Activated CD4-positive, alpha-beta T cell treated with anti-CD3 and anti-CD28 coated beads for 36 hours (primary cell): ENCODE data around the gene SMIM9. TPM values are rescaled to one million over a fixed set of nuclear protein-coding genes. Genes with fewer than 3 reads are reported as not detected.
A peak's percentile ranks its signal among the peaks of the same experiment; 100 is the strongest.

ENCODE experiments used
- ATAC-seq: fragments of 200-7000 bp; cut with Tn5 transposase; one replicate; pipeline ENCODE4 v1.10.0; 2021; ENCODE audit warnings: mild to moderate bottlenecking, moderate library complexity
- CTCF ChIA-PET: fragments of 350-600 bp; sonication (Branson Sonifier 250); formaldehyde crosslinking; loops from one replicate; lab custom pipeline; 2021; ENCODE audit warnings: antibody characterized with exemption; lab: Charles Lee
- POLR2A ChIA-PET: fragments of 350-600 bp; sonication (Branson Sonifier 250); formaldehyde crosslinking; loops from one replicate; lab custom pipeline; 2021; ENCODE audit warnings: antibody characterized with exemption, inconsistent platforms; lab: Charles Lee
- DNase-seq: peaks from one replicate; pipeline ENCODE4 v3.0.0-alpha.2; 2020
- H3K27ac Mint-ChIP-seq: one replicate; pipeline ENCODE4 v1.8.0; 2021; ENCODE audit warnings: mixed read lengths
- H3K27me3 Mint-ChIP-seq: one replicate; pipeline ENCODE4 v1.8.0; 2021; ENCODE audit warnings: mixed read lengths
- H3K36me3 Mint-ChIP-seq: one replicate; pipeline ENCODE4 v1.8.0; 2021; ENCODE audit warnings: low read depth, mixed read lengths
- H3K4me1 Mint-ChIP-seq: one replicate; pipeline ENCODE4 v1.8.0; 2021; ENCODE audit warnings: mixed read lengths
- H3K4me3 Mint-ChIP-seq: one replicate; pipeline ENCODE4 v1.8.0; 2021; ENCODE audit warnings: mild to moderate bottlenecking, moderate library complexity, mixed read lengths
- H3K9me3 Mint-ChIP-seq: one replicate; pipeline ENCODE4 v1.8.0; 2021; ENCODE audit warnings: low read depth, mixed read lengths
- intact Hi-C, 2 experiments: fragments of 100-400 bp; cut with DNase I in 1 of 2; cut with micrococcal nuclease in 1 of 2; formaldehyde crosslinking; loops; one replicate each; pipeline versions ENCODE4 v1.14.2 to v1.15.1; 2022 to 2024; cut with DNase I, micrococcal nuclease
- total RNA-seq, 2 experiments: library from RNA; stranded (reverse); gene quantifications; one replicate each; pipeline ENCODE4 v1.2.3, GENCODE V29; 2021

Gene SMIM9
- total RNA-seq, 2 experiments from 2014 or later = not detected

DNA sequence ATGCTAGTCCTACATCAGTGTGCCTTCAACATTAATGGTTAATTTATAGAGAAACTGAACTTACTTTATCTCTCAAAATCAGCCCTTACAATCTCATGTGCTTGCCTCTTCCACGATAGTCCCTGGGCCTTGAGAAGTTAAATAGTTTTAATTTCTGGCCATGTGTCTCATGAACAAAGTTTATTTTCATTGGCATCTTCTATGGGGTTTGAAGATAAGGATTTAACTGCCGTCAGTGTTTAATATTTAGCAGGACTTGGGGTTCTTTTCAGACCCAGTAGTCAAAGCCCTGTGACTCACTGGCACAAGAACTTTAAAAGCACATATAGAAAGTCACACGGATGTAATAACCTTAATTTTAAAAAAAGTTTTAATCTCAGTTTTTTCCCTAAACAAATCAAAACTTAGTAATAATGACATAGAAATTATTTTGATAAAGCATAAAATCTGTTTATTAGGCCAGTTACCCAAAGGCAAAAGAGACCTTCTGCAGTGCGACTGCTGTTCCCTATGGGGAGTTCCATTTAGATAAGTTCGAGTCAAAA, 19.1 kb downstream of the SMIM9 start:
- POLR2A ChIA-PET = no interaction called here
- H3K36me3 Mint-ChIP-seq = no peaks in the 10 kb centered on the region
- no peak for DNase-seq

DNA sequence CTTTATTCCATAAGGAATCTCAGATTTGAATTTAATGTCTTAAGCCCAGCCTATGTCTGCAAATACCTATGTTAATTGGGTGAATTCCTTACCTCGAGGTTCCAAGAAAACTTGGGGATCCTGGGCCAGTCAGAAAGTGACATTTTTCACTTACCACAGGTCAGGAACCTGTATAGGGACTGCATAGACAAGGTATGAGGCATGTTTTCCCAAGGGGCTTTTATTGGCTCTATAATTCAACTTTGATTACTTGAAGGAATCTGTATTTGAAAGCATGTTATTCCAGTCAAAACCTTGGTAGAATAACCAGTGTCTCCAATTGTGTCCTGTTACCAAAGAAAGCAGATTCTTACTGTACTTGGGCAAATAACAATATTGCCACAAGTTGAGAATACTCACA, 20.7 kb downstream of the SMIM9 start:
- ATAC-seq (no peak), DNase-seq (no peak)
- no peaks in the 10 kb centered on the region for H3K4me1 Mint-ChIP-seq
- H3K4me3 Mint-ChIP-seq = no peak overlapping the region
- no peak overlapping the region for H3K27ac Mint-ChIP-seq
- H3K27me3 Mint-ChIP-seq = peaks cover 5% of the 10 kb centered on the region
- H3K9me3 Mint-ChIP-seq = no peaks in the 10 kb centered on the region
- intact Hi-C loops = no loop called here
- POLR2A ChIA-PET = no interaction called here
- no peaks in the 10 kb centered on the region for H3K36me3 Mint-ChIP-seq
- CTCF ChIA-PET = no interaction called here

More for the DNA sequence above, 19.1 kb downstream of the SMIM9 start:
- CTCF ChIA-PET = no interaction called here
- Mint-ChIP-seq H3K27ac (no peak overlapping the region), H3K4me1 (no peaks in the 10 kb centered on the region), H3K9me3 (no peaks in the 10 kb centered on the region), H3K4me3 (no peak overlapping the region), H3K27me3 (peaks cover 5% of the 10 kb centered on the region)
- intact Hi-C loops = no loop called here
- no peak for ATAC-seq

DNA sequence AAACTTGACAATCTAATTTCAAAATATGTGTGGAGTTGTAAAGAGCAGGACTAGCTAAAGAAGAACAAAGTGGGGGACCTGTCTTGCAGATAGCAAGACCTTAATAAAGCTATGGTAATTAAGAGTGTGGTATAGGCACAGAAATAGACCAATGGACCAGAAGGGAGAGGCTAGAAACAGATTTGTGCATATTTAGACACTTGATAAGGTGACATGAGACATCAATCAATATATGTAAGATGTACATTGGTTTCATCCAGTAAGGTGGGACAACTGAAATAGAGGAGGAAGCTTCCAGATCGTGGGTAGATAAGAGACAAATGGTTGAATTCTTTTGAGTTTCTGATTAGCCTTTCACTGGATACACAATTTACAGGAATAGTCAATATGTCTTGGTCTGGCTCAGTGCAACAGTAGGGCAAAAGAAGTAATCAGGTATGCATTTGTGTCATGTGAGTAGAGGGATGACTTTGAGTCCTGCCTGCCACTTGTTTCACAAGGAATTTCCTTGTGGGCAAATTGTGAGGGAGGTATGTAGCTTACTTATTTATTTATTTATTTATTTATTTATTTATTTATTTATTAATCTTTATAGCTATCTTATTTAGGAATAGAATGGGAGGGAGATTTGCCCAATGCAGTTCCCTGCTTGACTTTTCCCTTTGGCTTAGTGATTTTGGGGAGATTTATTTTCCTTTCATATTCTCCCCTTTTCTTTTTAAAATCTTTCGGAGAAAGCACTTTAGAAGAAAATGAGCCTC, 21.9 kb downstream of the SMIM9 start:
- H3K9me3 Mint-ChIP-seq = no peaks in the 10 kb centered on the region
- ChIA-PET POLR2A (no interaction called here), CTCF (interaction anchor here (0.7 to 0.8 kb wide), 2 partner anchors 23 to 26 kb away, joined by 3 read pairs; no protein-coding TSS in a partner anchor)
- DNase-seq (no peak), ATAC-seq (no peak)
- no peaks in the 10 kb centered on the region for H3K36me3 Mint-ChIP-seq
- no peak overlapping the region for H3K4me3 Mint-ChIP-seq
- H3K27me3 Mint-ChIP-seq = peaks cover 5% of the 10 kb centered on the region
- no peak overlapping the region for H3K27ac Mint-ChIP-seq
- H3K4me1 Mint-ChIP-seq = no peaks in the 10 kb centered on the region
- intact Hi-C loops = no loop called here

DNA sequence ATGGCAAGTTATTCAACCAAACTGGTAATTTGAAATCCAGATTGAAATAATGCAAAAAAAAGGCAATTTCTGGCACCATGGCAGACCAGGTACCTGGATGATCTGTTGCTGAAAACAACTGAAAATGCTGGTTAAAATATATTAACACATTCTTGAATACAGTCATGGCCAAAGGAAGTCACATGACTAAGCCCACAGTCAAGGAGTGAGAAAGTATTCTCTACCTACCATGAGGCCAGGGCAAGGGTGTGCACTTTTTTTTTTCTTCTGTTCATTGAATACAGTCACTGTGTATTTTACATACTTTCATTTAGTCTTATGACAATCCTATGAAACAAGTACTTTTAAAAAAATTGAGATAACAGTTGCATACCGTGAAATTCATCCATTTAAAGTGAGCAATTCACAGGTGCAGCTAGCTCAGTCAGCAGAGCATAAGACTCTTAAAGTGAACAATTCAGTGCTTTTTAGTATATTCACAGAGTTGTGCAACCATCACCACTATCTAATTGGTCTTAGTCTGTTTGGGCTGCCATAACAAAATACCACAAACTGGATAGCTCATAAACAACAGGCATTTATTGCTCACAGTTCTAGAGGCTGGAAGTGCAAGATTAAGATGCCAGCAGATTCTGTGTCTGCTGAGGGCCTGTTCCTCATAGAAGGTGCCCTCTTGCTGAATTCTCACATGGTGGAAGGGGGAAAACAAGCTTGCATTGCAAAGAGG, 24.4 kb downstream of the SMIM9 start:
- CTCF ChIA-PET = no interaction called here
- intact Hi-C loops = loop anchor here in 1 of 2 experiments (10.0 kb wide), 1 partner anchor 215 kb away; the partner anchor contains the start of genes F8 and FUNDC2

DNA sequence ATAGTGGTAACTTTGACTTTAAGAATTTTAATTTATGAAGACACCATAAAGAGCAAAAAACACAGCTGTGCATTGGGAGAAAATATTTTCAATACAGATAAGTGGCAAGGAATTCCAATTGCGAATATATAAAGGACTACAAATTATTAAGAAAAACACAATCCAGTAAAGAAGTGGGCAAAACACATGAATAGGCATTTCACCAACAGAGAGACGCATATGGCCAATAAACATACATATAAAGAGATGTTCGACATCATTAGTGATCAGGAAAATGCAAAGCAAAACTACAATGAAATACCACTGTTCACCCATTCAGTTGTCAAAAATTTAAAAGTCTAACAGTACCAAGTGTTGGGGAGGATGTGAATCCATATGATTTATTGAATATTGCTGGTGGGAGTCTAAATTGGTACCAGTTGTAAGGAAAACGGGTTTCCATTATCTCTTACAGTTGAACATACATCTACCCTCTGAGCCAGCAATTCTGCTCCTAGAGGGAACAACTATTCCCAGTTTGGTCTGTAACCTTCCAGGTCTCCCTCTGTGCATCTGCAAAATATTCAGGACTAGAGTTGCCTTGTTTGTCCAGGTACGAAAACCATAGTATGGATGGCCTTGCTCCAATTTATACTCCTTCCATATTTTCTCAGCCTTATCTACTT, 27.5 kb downstream of the SMIM9 start:
- peaks cover 24% of the 10 kb centered on the region for H3K4me1 Mint-ChIP-seq
- no peak overlapping the region for H3K27ac Mint-ChIP-seq
- H3K9me3 Mint-ChIP-seq = no peaks in the 10 kb centered on the region
- ChIA-PET CTCF (interaction anchor here (0.5 to 1.1 kb wide), 2 partner anchors 15 to 305 kb away, joined by 3 read pairs; no protein-coding TSS in a partner anchor), POLR2A (no interaction called here)
- no peaks in the 10 kb centered on the region for H3K36me3 Mint-ChIP-seq
- H3K27me3 Mint-ChIP-seq = no peaks in the 10 kb centered on the region
- intact Hi-C loops = loop anchor here in 1 of 2 experiments (10.0 kb wide), 1 partner anchor 218 kb away; the partner anchor contains the start of genes F8 and FUNDC2
- H3K4me3 Mint-ChIP-seq = no peak overlapping the region
- no peak for ATAC-seq
- no peak for DNase-seq

More for the DNA sequence above, 24.4 kb downstream of the SMIM9 start:
- peak; percentile 62 for ATAC-seq
- POLR2A ChIA-PET = no interaction called here
- no peak for DNase-seq
- Mint-ChIP-seq H3K27me3 (peaks cover 5% of the 10 kb centered on the region), H3K9me3 (no peaks in the 10 kb centered on the region), H3K4me1 (peaks cover 5% of the 10 kb centered on the region), H3K27ac (no peak overlapping the region), H3K4me3 (no peak overlapping the region), H3K36me3 (no peaks in the 10 kb centered on the region)

DNA sequence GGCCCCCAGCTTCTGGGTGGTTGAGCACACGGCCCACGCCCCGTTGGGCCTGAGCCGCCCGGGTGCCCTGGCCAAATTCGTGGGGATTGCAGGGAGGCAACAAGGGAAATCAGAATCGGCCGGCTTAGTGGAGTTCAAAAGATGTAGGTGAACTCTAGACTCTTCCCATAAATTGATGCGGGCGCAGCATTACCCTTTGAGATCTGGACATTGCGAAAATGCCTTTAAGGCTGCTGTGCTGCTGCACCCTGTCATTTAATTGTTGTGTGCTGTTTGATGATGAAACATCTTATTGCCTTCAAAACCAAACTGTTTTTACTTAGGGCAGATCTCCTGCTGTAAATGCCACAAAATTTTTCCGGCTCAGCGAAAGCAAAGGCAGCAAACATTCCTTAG, 28.8 kb downstream of the SMIM9 start:
- ChIA-PET CTCF (interaction anchor here (0.7 to 1.0 kb wide), 2 partner anchors 37 to 57 kb away, joined by 3 to 4 read pairs; no protein-coding TSS in a partner anchor), POLR2A (no interaction called here)
- DNase-seq = no peak
- intact Hi-C loops = loop anchor here (1.0 to 10.0 kb wide), 4 partner anchors 43 to 258 kb away; partner anchors contain the start of genes DKC1 (in 2 of the 2), F8 (in 1 of the 2), FUNDC2 (in 1 of the 2) and IKBKG (in 1 of the 2)
- Mint-ChIP-seq H3K27me3 (no peaks in the 10 kb centered on the region), H3K36me3 (no peaks in the 10 kb centered on the region), H3K27ac (peak overlapping the region; percentile 80), H3K9me3 (no peaks in the 10 kb centered on the region), H3K4me3 (peak overlapping the region; percentile 78), H3K4me1 (peaks cover 32% of the 10 kb centered on the region)
- ATAC-seq = no peak

DNA sequence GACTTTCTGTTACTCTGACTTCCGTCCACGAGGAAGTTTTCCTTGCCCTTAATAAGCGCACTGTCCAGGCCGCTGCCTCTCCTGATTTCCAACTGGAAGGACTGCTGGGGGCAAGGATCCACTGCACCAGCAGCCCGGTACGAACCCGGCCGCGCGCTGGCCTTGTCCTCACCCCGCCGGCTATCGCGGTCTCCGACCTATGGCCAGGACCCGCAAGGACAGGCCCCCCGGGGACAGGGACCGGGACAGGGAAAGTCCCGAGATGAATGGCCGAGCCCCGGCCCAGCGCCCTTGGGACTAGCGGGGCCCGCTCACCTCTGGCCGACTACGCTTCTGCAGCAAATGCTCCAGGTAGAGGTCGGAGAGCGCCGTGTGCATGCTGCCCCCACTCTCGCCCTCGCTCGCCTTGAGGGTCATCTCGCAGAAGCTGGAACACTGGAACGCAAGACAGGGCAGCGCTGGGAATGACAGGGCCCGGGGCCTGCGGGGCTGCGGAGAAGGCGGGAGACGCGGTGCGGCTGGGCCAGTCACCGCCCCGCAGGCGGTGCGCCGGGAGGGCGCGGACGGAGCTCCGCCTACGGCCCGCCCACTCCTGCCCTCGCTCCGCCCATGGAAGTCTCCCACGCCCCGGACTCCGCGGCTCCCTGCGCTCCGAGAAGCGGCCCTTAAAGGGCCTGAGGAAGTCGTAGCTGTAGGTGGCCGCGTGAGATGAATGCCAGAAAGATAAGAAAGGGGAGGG, 29.3 kb downstream of the SMIM9 start, which contains the start of gene MPP1:
MPP1 (minus strand) TSS at position 529 of the 739 bp plus-strand sequence; CDS start at position 417, 112 bp downstream.
- intact Hi-C loops = loop anchor here (1.0 to 10.0 kb wide), 5 partner anchors 42 to 266 kb away; partner anchors contain the start of genes DKC1 (in 2 of the 2), BRCC3 (in 1 of the 2), CMC4 (in 1 of the 2) and F8 (in 1 of the 2)
- DNase-seq = peak; percentile 82
- H3K4me3 Mint-ChIP-seq = peak within 1 kb of the TSS; percentile 78
- ATAC-seq = peak; percentile 81
- peaks cover 38% of the 10 kb centered on the region for H3K4me1 Mint-ChIP-seq
- peak within 1 kb of the TSS; percentile 80 for H3K27ac Mint-ChIP-seq
- H3K36me3 Mint-ChIP-seq = no peaks in the 10 kb centered on the region
- H3K9me3 Mint-ChIP-seq = no peaks in the 10 kb centered on the region
- POLR2A ChIA-PET = no interaction called here
- CTCF ChIA-PET = interaction anchor here (0.6 to 1.0 kb wide), 3 partner anchors 38 to 708 kb away, joined by 3 to 4 read pairs (median 3); partner anchors contain the start of gene MECP2
- H3K27me3 Mint-ChIP-seq = no peaks in the 10 kb centered on the region

DNA sequence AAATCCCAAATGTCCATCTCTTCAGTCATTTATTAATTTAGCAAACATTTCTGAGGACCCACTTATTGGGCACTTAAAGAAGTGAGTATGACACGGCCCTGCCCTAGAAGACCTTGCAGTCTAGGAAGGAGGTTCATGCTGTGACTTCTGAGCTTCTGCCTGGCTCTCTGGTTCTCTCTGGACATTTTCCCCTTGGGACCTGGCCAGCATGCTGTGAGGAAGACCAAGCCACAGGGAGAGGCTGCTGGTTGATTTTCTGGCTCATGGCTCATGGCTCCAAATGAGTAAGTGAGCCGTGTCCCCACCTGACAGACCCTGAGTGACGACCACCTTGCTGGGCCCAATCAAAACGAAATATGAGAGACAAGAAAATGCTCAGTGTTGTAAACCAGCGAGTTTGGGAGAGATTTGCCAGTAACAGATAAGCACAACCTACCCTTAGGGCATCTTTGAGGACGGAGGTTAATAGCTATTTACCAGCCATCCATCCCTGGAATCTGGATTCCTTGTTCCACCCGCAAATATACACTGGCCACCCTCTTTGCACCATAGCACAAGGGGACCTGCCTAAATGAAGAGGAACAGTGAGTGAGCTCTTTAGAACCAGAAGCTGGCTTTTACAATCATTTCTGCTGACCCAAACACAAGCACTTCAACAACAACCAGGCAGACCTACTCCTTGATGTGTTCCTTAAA, 30.1 kb downstream of the SMIM9 start:
- ChIA-PET CTCF (interaction anchor here (0.6 kb wide), 1 partner anchor 707 kb away, joined by 3 read pairs; the partner anchor contains the start of gene MECP2), POLR2A (no interaction called here)
- peak overlapping the region; percentile 47 for H3K27ac Mint-ChIP-seq
- DNase-seq (no peak), ATAC-seq (no peak)
- peaks cover 45% of the 10 kb centered on the region for H3K4me1 Mint-ChIP-seq
- H3K9me3 Mint-ChIP-seq = no peaks in the 10 kb centered on the region
- peak overlapping the region; percentile 78 for H3K4me3 Mint-ChIP-seq
- H3K27me3 Mint-ChIP-seq = no peaks in the 10 kb centered on the region
- intact Hi-C loops = loop anchor here (1.0 to 10.0 kb wide), 3 partner anchors 42 to 267 kb away; partner anchors contain the start of genes BRCC3 (in 1 of the 2), CMC4 (in 1 of the 2), DKC1 (in 1 of the 2) and F8 (in 1 of the 2)
- no peaks in the 10 kb centered on the region for H3K36me3 Mint-ChIP-seq

DNA sequence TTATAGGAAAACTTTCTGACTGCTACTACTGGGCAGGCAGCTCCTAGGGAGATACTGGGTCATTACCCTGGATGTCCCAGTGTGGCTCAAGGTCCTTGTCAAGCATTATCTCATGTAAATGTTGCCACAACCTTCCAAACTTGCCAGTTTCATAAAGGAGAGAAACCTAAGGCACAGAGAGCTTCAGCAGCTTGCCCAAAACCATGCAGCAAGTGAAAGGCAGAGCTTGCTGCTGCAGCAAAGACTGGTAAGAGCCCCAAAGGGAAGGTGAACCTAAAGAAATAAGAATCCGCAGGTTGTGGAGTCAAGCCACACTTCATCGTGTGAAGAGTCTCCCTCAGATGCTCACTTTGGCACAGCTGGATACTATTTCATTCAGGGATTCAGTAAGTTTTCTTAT, 31.5 kb downstream of the SMIM9 start:
- POLR2A ChIA-PET = no interaction called here
- Mint-ChIP-seq H3K27ac (no peak overlapping the region), H3K9me3 (no peaks in the 10 kb centered on the region), H3K4me3 (no peak overlapping the region), H3K4me1 (peaks cover 54% of the 10 kb centered on the region), H3K36me3 (no peaks in the 10 kb centered on the region), H3K27me3 (no peaks in the 10 kb centered on the region)
- CTCF ChIA-PET = no interaction called here
- ATAC-seq (no peak), DNase-seq (no peak)
- intact Hi-C loops = loop anchor here in 1 of 2 experiments (10.0 kb wide), 1 partner anchor 222 kb away; the partner anchor contains the start of genes F8 and FUNDC2
